Neural progenitor cell (in vitro differentiated cells): ENCODE data around the gene CETN2.

Experiments
- CTCF ChIP-seq: fragments of 200-600 bp; sonication (generic); IDR thresholded peaks from 2 replicates; pipeline ENCODE4 v1.5.1; 2017; ENCODE audit warnings: antibody characterized with exemption, mild to moderate bottlenecking
- EZH2phosphoT487 ChIP-seq: fragments of 200-600 bp; sonication (generic); IDR thresholded peaks from 2 replicates; pipeline ENCODE4 v1.6.1; 2017; ENCODE audit warnings: antibody characterized with exemption

DNA sequence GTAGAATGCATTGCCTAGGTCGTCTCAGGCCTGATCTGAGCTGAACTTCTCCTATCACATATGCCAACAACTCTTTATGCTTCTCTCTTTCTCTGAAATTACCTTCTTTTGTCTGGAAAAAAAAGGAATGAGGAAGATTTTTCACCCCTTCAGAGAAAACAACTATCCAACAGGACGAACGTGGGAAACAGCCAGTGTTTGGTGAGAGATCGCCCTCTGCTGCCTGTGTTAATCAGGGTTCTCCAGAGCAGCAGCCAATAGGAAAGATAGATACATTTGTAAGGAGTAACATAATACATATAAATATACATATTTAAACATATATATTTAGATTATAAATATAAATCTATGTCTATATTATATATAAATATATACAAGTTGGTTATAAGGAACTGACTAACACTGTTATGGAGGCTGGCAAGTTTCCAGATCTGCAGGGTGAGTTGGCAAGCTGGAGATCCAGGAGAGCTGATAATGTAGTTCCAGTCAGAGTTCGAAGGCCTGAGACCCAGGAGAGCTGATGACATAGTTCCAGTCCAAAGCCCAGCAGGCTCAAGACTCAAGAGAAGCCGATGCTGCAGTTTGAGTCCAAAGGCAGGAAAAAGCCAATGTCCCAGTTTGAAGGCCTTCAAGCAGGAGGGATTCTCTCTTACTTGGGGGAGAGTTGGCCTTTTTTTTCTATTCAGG is 13.3 kb downstream of the CETN2 start:
- TF ChIP-seq CTCF (peak; percentile 60), EZH2phosphoT487 (no peak)
